ENCODE data around the gene VPS13D. TPM values are rescaled to one million over a fixed set of nuclear protein-coding genes. Genes with fewer than 3 reads are reported as not detected.
"Not testable (repeated sequence)": the region's sequence is repeated elsewhere in the genome, so short reads cannot be mapped to it uniquely, and the experiment has no call there.

The VPS13D gene
- total and polyA plus RNA-seq, 2 donors = 27.2 to 59.4 TPM

- H3K27ac ChIP-seq (ENCODE audit: low read depth) = peak overlapping the region; percentile 48
- peaks cover 5% of the 10 kb centered on the region for H3K36me3 ChIP-seq (ENCODE audit: insufficient read depth)
- no peak overlapping the region for H3K4me3 ChIP-seq (ENCODE audit: low read depth, low read length)
- 80% methylated on average over 3 of the region's 3 CpGs for WGBS
- H3K4me1 ChIP-seq (ENCODE audit: insufficient read depth) = peaks cover 2% of the 10 kb centered on the region
- no peak for DNase-seq (ENCODE audit: extremely low spot score)
These were observed 281.3 kb downstream of the VPS13D start for GRCh38 chr1:12511128-12511484.

DNA sequence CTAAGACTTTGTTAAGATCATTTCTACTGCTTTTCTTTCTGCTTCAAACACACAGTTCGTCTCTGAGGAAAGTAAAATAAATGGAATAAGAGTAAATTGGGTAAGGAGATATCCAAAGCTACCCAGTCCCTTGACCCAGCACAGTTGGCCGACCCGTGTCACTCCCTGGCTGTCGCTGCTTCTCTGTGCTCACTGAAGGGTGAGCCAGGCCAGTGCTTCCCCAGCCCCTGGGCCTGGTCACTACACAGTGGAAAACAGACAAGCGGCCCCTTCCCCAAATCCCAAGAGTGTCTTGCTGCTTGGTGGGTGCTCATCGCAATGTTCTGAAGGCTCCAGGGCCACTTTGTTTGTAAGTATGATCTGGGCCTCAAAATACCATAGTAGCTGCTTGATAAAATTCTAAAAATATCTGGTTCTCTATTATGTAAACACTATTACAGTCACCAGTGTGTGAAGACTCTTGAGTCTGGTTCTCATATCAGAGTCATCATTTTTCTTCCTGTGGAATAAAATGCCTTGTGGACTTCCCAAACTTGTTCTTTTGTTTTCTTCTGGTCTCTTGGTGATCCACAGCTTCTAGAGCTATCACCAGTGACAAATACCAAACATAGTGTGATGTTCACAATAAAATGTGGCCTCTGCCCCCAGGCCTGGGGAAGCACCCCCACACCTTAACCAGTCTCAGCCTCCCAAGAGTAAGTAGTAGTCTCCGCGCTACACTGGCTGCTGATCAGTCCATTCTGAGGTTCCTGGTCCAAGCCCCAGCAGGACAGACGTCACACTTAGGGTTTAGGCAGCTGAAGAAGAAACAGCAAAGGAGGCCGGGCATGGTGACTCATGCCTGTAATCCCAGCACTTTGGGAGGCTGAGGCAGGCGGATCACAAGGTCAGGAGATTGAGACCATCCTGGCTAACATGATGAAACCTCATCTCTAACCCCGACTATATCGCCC lies 282.0 kb downstream of the VPS13D start:
- H3K4me3 ChIP-seq (ENCODE audit: low read depth, low read length) = no peak overlapping the region
- H3K4me1 ChIP-seq (ENCODE audit: insufficient read depth) = peaks cover 2% of the 10 kb centered on the region
- DNase-seq (ENCODE audit: extremely low spot score) = no peak
- peak overlapping the region; percentile 48 for H3K27ac ChIP-seq (ENCODE audit: low read depth)
- H3K36me3 ChIP-seq (ENCODE audit: insufficient read depth) = peaks cover 5% of the 10 kb centered on the region
- 84% methylated on average over 13 of the region's 13 CpGs for WGBS

GRCh38 chr1:12513181-12513580 lies 283.4 kb downstream of the VPS13D start:
- WGBS = 99% methylated on average over 10 of the region's 10 CpGs
- H3K4me3 ChIP-seq (ENCODE audit: low read depth, low read length) = no peak overlapping the region
- no peak for DNase-seq (ENCODE audit: extremely low spot score)
- H3K4me1 ChIP-seq (ENCODE audit: insufficient read depth) = peaks cover 2% of the 10 kb centered on the region
- peaks cover 2% of the 10 kb centered on the region for H3K36me3 ChIP-seq (ENCODE audit: insufficient read depth)
- no peak overlapping the region for H3K27ac ChIP-seq (ENCODE audit: low read depth)

DNA sequence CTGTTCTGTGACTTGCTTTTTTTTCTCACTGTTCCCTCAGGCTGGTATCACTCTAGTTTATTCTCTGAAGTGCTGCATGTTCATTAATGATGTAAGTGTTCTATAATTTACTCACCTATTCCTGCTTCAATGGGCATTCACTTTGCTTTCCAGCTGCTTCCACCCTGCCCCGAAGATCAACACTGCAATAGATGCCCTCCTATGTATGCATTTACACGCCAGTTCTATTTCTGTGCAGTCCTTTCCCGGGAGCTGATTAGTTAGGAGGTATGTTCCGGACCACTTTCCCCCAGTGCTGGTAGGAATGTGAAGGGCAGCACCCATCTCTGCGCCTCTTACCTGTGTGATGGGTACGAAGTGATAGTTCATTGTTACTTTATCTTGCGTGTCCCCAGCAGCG lies 284.8 kb downstream of the VPS13D start:
- WGBS = 90% methylated on average over 8 of the region's 8 CpGs
- no peak overlapping the region for H3K4me3 ChIP-seq (ENCODE audit: low read depth, low read length)
- no peak for DNase-seq (ENCODE audit: extremely low spot score)
- H3K4me1 ChIP-seq (ENCODE audit: insufficient read depth) = peaks cover 2% of the 10 kb centered on the region
- H3K27ac ChIP-seq (ENCODE audit: low read depth) = no peak overlapping the region
- H3K36me3 ChIP-seq (ENCODE audit: insufficient read depth) = no peaks in the 10 kb centered on the region

DNA sequence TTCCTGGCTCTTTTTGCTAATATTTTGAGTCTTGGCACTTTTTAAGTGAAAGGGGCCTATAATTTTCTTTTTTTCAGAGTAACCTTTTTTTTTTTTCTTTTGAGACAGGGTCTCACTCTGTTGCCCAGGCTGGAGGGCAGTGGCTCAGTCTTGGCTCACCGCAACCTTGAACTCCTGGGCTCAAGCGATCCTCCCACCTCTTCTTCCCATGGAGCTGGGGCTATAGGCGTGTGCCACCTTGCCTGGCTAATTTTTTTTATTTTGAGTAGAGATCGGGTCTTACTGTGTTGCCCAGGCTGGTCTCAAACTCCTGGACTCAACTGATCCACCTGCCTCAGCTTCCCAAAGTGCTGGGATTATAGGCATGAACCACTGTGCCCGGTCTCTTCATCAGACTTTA lies 285.4 kb downstream of the VPS13D start:
- no peak for DNase-seq (ENCODE audit: extremely low spot score)
- H3K36me3 ChIP-seq (ENCODE audit: insufficient read depth) = no peaks in the 10 kb centered on the region
- H3K27ac ChIP-seq (ENCODE audit: low read depth) = no peak overlapping the region
- 97% methylated on average over 5 of the region's 5 CpGs for WGBS
- H3K4me1 ChIP-seq (ENCODE audit: insufficient read depth) = peaks cover 2% of the 10 kb centered on the region
- no peak overlapping the region for H3K4me3 ChIP-seq (ENCODE audit: low read depth, low read length)

- H3K4me3 ChIP-seq (ENCODE audit: low read depth, low read length) = no peak overlapping the region
- H3K36me3 ChIP-seq (ENCODE audit: insufficient read depth) = no peaks in the 10 kb centered on the region
- 98% methylated on average over 13 of the region's 13 CpGs for WGBS
- H3K4me1 ChIP-seq (ENCODE audit: insufficient read depth) = no peaks in the 10 kb centered on the region
- DNase-seq (ENCODE audit: extremely low spot score) = no peak
- no peak overlapping the region for H3K27ac ChIP-seq (ENCODE audit: low read depth)
These were observed 286.9 kb downstream of the VPS13D start for GRCh38 chr1:12516741-12517140.

DNA sequence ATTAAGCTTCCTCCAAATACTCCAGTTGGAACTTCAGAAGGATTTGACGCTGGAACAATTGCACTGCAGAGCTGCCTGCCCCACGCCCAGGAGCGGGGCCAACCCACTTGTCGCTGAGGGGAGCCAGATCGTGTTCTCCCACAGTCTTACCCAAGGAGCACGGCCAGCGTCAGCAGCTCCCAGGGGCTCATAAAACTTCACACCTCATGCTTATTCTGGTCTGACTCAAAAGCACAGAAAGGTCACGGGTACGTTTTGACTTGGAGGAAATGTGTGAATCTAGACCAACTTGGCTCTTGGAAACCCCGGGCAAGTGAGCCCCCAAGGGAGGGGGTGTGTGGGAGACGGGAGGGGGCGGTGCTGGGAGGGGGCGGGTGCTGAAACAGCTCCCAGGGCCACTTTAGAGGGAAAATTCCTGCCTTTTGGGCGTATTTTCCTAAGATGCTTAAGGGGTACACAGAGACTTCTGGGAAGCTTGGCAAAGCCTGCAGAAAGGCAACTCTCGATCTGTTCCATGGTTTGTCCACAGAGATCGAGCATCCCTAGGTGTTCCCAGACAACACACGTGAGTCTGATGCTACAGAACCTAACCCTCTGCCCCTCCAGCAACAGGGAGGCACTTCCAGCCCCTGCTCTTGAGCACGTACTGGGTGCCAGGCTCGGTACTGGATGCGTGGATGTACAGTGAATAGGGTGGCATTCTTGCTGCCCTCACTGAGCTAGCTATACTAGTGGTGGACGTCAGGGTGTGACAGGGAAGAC lies 289.3 kb downstream of the VPS13D start:
- H3K27ac ChIP-seq (ENCODE audit: low read depth) = no peak overlapping the region
- peak; percentile 57 for DNase-seq (ENCODE audit: extremely low spot score)
- no peaks in the 10 kb centered on the region for H3K36me3 ChIP-seq (ENCODE audit: insufficient read depth)
- no peaks in the 10 kb centered on the region for H3K4me1 ChIP-seq (ENCODE audit: insufficient read depth)
- H3K4me3 ChIP-seq (ENCODE audit: low read depth, low read length) = no peak overlapping the region
- 22% methylated on average over 21 of the region's 21 CpGs for WGBS

GRCh38 chr1:12519693-12520364 lies 290.0 kb downstream of the VPS13D start:
- H3K27ac ChIP-seq (ENCODE audit: low read depth) = no peak overlapping the region
- no peaks in the 10 kb centered on the region for H3K4me1 ChIP-seq (ENCODE audit: insufficient read depth)
- H3K36me3 ChIP-seq (ENCODE audit: insufficient read depth) = no peaks in the 10 kb centered on the region
- DNase-seq (ENCODE audit: extremely low spot score) = no peak
- no peak overlapping the region for H3K4me3 ChIP-seq (ENCODE audit: low read depth, low read length)
- 87% methylated on average over 11 of the region's 11 CpGs for WGBS

GRCh38 chr1:12521096-12521495 lies 291.3 kb downstream of the VPS13D start:
- no peak overlapping the region for H3K27ac ChIP-seq (ENCODE audit: low read depth)
- no peak overlapping the region for H3K4me3 ChIP-seq (ENCODE audit: low read depth, low read length)
- H3K4me1 ChIP-seq (ENCODE audit: insufficient read depth) = no peaks in the 10 kb centered on the region
- 54% methylated on average over 5 of the region's 5 CpGs for WGBS
- no peaks in the 10 kb centered on the region for H3K36me3 ChIP-seq (ENCODE audit: insufficient read depth)
- no peak for DNase-seq (ENCODE audit: extremely low spot score)

GRCh38 chr1:12522780-12523179 lies 292.9 kb downstream of the VPS13D start:
- 96% methylated on average over 9 of the region's 9 CpGs for whole genome bisulfite sequencing
- H3K4me3 ChIP-seq (ENCODE audit: low read depth, low read length); H3K27ac ChIP-seq (ENCODE audit: low read depth); DNase-seq (ENCODE audit: extremely low spot score); H3K36me3 ChIP-seq (ENCODE audit: insufficient read depth); H3K4me1 ChIP-seq (ENCODE audit: insufficient read depth): not testable (repeated sequence)

DNA sequence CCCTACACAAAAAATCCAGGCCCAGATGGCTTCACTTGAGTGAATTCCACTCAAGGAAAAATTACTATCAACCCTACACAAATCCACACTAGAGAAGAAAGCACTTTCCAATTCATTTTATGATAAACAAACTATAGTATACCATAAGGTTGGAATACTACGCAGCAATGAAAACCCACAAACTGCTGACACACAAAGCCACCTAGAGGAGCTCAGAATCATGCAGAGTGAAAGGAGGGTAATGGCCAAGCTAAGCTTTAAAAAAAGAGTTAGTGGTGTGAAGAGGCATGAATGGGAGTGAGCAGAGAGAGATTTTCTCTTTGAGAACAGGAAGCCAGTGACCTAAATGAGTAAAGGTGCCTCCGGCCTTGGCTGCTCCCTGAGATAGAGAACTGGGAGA lies 294.4 kb downstream of the VPS13D start:
- WGBS = 99% methylated on average over 2 of the region's 2 CpGs
- no peak overlapping the region for H3K4me3 ChIP-seq (ENCODE audit: low read depth, low read length)
- no peaks in the 10 kb centered on the region for H3K36me3 ChIP-seq (ENCODE audit: insufficient read depth)
- H3K27ac ChIP-seq (ENCODE audit: low read depth) = no peak overlapping the region
- H3K4me1 ChIP-seq (ENCODE audit: insufficient read depth) = peaks cover 5% of the 10 kb centered on the region
- DNase-seq (ENCODE audit: extremely low spot score) = no peak

DNA sequence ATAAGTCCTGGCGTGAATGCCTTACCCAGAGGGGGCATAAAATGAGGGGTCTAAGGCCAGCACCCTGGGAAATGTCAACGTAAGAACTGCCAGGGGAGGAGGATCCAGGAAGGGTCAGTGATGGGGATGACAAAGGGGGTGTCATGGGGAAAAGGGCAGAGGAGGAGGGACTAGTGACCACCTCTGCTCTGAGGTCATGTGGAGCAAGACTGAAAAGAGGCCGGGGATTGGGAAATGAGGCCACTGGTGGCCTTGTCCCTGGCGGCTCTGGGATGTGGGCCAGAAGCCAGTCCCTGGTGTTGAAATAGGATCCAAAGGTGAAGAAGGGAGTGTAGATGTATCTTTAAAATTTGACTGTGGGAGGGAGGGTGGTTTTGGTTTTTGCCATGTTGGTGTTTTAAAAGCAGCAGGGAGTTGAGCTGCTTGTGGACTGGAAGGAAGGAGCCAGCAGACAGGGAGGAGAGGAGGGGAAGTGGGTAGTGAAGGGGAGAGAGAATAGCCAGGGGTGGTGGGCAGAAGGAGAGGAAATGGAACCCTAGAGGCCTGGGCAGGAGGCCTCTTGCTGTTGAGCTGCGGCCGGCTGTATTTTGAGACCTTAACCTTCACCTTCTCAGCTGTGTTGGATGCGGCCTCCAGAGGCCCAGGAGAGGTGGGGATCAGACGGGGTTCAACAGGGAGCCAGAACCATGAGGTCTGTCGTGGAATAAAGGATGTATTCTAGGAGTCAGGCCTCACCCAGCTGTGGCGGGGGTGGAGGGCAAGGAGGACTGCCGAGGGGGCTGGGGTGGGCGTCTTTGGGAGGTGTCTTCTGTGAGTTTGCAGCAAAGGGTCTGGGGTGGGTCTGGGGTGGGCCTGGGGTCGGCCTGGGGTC lies 295.7 kb downstream of the VPS13D start:
- 85% methylated on average over 13 of the region's 13 CpGs for WGBS
- Histone ChIP-seq H3K27ac (ENCODE audit: low read depth) (peak overlapping the region; percentile 3), H3K36me3 (ENCODE audit: insufficient read depth) (no peaks in the 10 kb centered on the region), H3K4me3 (ENCODE audit: low read depth, low read length) (no peak overlapping the region), H3K4me1 (ENCODE audit: insufficient read depth) (peaks cover 5% of the 10 kb centered on the region)
- DNase-seq (ENCODE audit: extremely low spot score) = no peak

DNA sequence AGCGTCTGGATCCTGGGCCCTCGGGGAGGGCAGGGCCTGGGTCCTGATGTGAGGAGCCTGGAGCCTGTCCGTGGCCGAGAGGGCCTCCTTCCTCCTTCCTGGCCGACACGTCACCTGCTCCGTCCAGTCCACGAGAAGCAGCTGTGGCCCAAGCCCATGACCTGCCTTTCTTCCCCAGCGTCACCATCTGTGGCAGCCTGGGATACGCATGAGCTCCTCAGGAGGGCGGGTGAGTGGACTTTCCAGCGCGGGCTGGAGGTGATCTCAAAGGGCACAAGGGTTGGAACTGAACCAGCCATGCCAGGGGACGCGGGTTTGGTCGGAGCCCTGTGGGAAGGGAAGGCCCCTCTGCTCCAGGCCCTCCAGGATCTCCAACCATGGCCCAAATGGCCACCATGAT lies 297.7 kb downstream of the VPS13D start:
- WGBS = 96% methylated on average over 16 of the region's 16 CpGs
- DNase-seq (ENCODE audit: extremely low spot score) = no peak

More for the DNA sequence above, 297.7 kb downstream of the VPS13D start:
- Histone ChIP-seq H3K4me1 (ENCODE audit: insufficient read depth) (peaks cover 5% of the 10 kb centered on the region), H3K36me3 (ENCODE audit: insufficient read depth) (no peaks in the 10 kb centered on the region), H3K4me3 (ENCODE audit: low read depth, low read length) (no peak overlapping the region), H3K27ac (ENCODE audit: low read depth) (peak overlapping the region; percentile 46)
